Thymus (tissue), 11 donors: Measurements from ENCODE around the gene MAP3K9. TPM values are rescaled to one million over a fixed set of nuclear protein-coding genes. Genes with fewer than 3 reads are reported as not detected.

ENCODE experiments used
- DNase-seq, 9 donors: peaks; one replicate each; pipeline ENCODE4 v3.0.0-alpha.2; 2013; ENCODE audit warnings: low spot score in 9 of 9, low read depth in 6 of 9, missing footprints in 1 of 9
- H3K27ac ChIP-seq, 2 donors: one replicate each; pipeline ENCODE4 v1.5.1; 2013; ENCODE audit warnings: control low read depth in 1 of 2, low read depth in 1 of 2, low read length in 1 of 2, mild to moderate bottlenecking in 1 of 2, moderate library complexity in 1 of 2
- H3K27me3 ChIP-seq, 2 donors: one replicate each; pipeline ENCODE4 v1.5.1; 2013; ENCODE audit warnings: low read length in 1 of 2; ENCODE audit not compliant: control insufficient read depth in 2 of 2, insufficient read depth in 1 of 2
- H3K36me3 ChIP-seq, 2 donors: one replicate each; pipeline ENCODE4 v1.5.1; 2013; ENCODE audit warnings: low read length in 1 of 2, mild to moderate bottlenecking in 1 of 2, moderate library complexity in 1 of 2; ENCODE audit not compliant: control insufficient read depth in 2 of 2, insufficient read depth in 2 of 2
- H3K4me1 ChIP-seq, 2 donors: one replicate each; pipeline ENCODE4 v1.5.1; 2013; ENCODE audit warnings: low read length in 2 of 2; ENCODE audit not compliant: control insufficient read depth in 2 of 2, insufficient read depth in 2 of 2
- H3K4me3 ChIP-seq, 2 donors: one replicate each; pipeline ENCODE4 v1.5.1; 2013; ENCODE audit warnings: low read length in 2 of 2, control low read depth in 1 of 2, mild to moderate bottlenecking in 1 of 2
- H3K9me3 ChIP-seq, 2 donors: one replicate each; pipeline ENCODE4 v1.5.1; 2013; ENCODE audit warnings: low read length in 1 of 2, mild to moderate bottlenecking in 1 of 2; ENCODE audit not compliant: control insufficient read depth in 2 of 2, insufficient read depth in 1 of 2
- WGBS: extraction: QIAGEN DNeasy Blood & Tissue Kit; methylation state at CpG from one replicate; pipeline ENCODE4 v1.1.7; 2013; 5-methylcytosine and 5-hydroxymethylcytosine counted together
- polyA plus RNA-seq: library from polyadenylated mRNA; stranded (reverse); fragments of 200-250 nt; gene quantifications from one replicate; pipeline ENCODE4 v1.2.3, GENCODE V29; 2013
- total RNA-seq: library from RNA; stranded (reverse); fragments of 120-200 nt; gene quantifications from one replicate; pipeline ENCODE4 v1.2.4, GENCODE V29; 2013
- donor health status: healthy.

MAP3K9 gene
- total and polyA plus RNA-seq, 2 donors: 0.47 to 0.75 TPM

GRCh38 chr14:70714055-70714550 lies 95.2 kb downstream of the MAP3K9 start:
- WGBS: 27% methylated on average over 8 of the region's 8 CpGs
- DNase-seq: peak; percentile 28 to 81 (median 59)
- H3K9me3 ChIP-seq: no peaks in the 10 kb centered on the region

GRCh38 chr14:70713511-70713916 lies 95.8 kb downstream of the MAP3K9 start:
- no peak overlapping the region for H3K4me3 ChIP-seq
- H3K27ac ChIP-seq: no peak overlapping the region
- WGBS: 88% methylated on average over 3 of the region's 3 CpGs
- no peaks in the 10 kb centered on the region for H3K4me1 ChIP-seq
- H3K27me3 ChIP-seq: peaks cover 0 to 3% of the 10 kb centered on the region in 2 donors
- H3K36me3 ChIP-seq: no peaks in the 10 kb centered on the region
- DNase-seq: no peak
- H3K9me3 ChIP-seq: no peaks in the 10 kb centered on the region

More at GRCh38 chr14:70714055-70714550, 95.2 kb downstream of the MAP3K9 start:
- H3K4me3 ChIP-seq: no peak overlapping the region
- no peaks in the 10 kb centered on the region for H3K4me1 ChIP-seq
- no peak overlapping the region for H3K27ac ChIP-seq
- H3K36me3 ChIP-seq: no peaks in the 10 kb centered on the region
- peaks cover 0 to 5% of the 10 kb centered on the region in 2 donors for H3K27me3 ChIP-seq

GRCh38 chr14:70713096-70713495 lies 96.2 kb downstream of the MAP3K9 start:
- no peaks in the 10 kb centered on the region for H3K36me3 ChIP-seq
- 83% methylated on average over 4 of the region's 4 CpGs for WGBS
- H3K27ac ChIP-seq: no peak overlapping the region
- H3K27me3 ChIP-seq: peaks cover 0 to 3% of the 10 kb centered on the region in 2 donors
- H3K9me3 ChIP-seq: no peaks in the 10 kb centered on the region
- no peak overlapping the region for H3K4me3 ChIP-seq
- H3K4me1 ChIP-seq: no peaks in the 10 kb centered on the region
- DNase-seq: no peak

- Histone ChIP-seq H3K4me1 (no peaks in the 10 kb centered on the region), H3K9me3 (no peaks in the 10 kb centered on the region), H3K36me3 (no peaks in the 10 kb centered on the region), H3K4me3 (no peak overlapping the region), H3K27me3 (peaks cover 0 to 3% of the 10 kb centered on the region in 2 donors), H3K27ac (no peak overlapping the region)
- DNase-seq: no peak
- whole genome bisulfite sequencing: 98% methylated on average over 1 of the region's 1 CpG
Measured at GRCh38 chr14:70711451-70711850, 97.9 kb downstream of the MAP3K9 start.

GRCh38 chr14:70709726-70710382 lies 99.5 kb downstream of the MAP3K9 start:
- no peak for DNase-seq
- WGBS: 94% methylated on average over 8 of the region's 8 CpGs
- H3K27ac ChIP-seq: no peak overlapping the region
- no peaks in the 10 kb centered on the region for H3K27me3 ChIP-seq
- no peaks in the 10 kb centered on the region for H3K36me3 ChIP-seq
- no peak overlapping the region for H3K4me3 ChIP-seq
- no peaks in the 10 kb centered on the region for H3K4me1 ChIP-seq
- no peaks in the 10 kb centered on the region for H3K9me3 ChIP-seq

GRCh38 chr14:70708717-70709570 lies 100.4 kb downstream of the MAP3K9 start:
- H3K27ac ChIP-seq: no peak overlapping the region
- H3K9me3 ChIP-seq: no peaks in the 10 kb centered on the region
- 97% methylated on average over 15 of the region's 15 CpGs for WGBS
- no peaks in the 10 kb centered on the region for H3K4me1 ChIP-seq
- no peaks in the 10 kb centered on the region for H3K27me3 ChIP-seq
- no peaks in the 10 kb centered on the region for H3K36me3 ChIP-seq
- no peak overlapping the region for H3K4me3 ChIP-seq
- no peak for DNase-seq

- 96% methylated on average over 6 of the region's 6 CpGs for WGBS
- Histone ChIP-seq H3K36me3 (no peaks in the 10 kb centered on the region), H3K9me3 (no peaks in the 10 kb centered on the region), H3K4me1 (no peaks in the 10 kb centered on the region), H3K27ac (no peak overlapping the region), H3K4me3 (no peak overlapping the region), H3K27me3 (no peaks in the 10 kb centered on the region)
- no peak for DNase-seq
Measured at GRCh38 chr14:70707138-70708038, 101.9 kb downstream of the MAP3K9 start.

GRCh38 chr14:70706177-70706576 lies 103.1 kb downstream of the MAP3K9 start:
- no peak for DNase-seq
- H3K4me1 ChIP-seq: no peaks in the 10 kb centered on the region
- H3K36me3 ChIP-seq: no peaks in the 10 kb centered on the region
- no peaks in the 10 kb centered on the region for H3K27me3 ChIP-seq
- H3K9me3 ChIP-seq: no peaks in the 10 kb centered on the region
- H3K4me3 ChIP-seq: no peak overlapping the region
- H3K27ac ChIP-seq: no peak overlapping the region
